ENCODE data around the gene ZBTB16. TPM values are rescaled to one million over a fixed set of nuclear protein-coding genes. Genes with fewer than 3 reads are reported as not detected.

The ZBTB16 gene
- total RNA-seq, 1 donor from 2014 or later, result 64.5 TPM

DNA sequence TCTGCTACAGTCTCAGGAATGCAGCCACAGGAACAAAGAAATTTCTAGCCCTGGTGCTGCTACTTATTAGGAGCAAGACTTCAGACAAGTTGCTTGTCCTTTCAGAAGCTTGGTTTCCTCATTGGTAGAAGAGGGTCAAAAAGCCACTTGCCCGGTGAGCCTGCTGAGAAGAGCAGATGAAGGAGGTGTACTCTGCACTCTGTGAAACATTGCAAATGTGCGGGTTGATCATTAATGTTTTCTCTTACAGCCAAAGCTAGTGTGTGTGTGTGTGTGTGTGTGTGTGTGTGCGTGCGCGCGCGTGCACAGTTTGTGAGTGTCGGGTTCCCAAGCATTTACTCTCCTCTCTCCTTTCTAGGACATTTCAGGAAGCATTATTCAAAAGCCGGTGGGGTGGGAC, 150.4 kb downstream of the ZBTB16 start:
- TF ChIP-seq CTCF (IDR thresholded peaks at IDR 0.05; ENCODE audit: borderline replicate concordance), result no peak
- intact Hi-C loops (cut with micrococcal nuclease), result no loop called here
- no peak overlapping the region for H3K27ac ChIP-seq (replicated peaks)

GRCh38 chr11:114211444-114212121, 152.1 kb downstream of the ZBTB16 start:
- Histone ChIP-seq H3K36me3 (peaks cover 56% of the 10 kb centered on the region), H3K27ac (replicated peaks) (no peak overlapping the region), H3K4me3 (no peak overlapping the region), H3K27me3 (ENCODE audit: low read depth) (no peaks in the 10 kb centered on the region), H3K4me1 (peaks cover 91% of the 10 kb centered on the region), H3K9me3 (replicated peaks) (no peaks in the 10 kb centered on the region)
- intact Hi-C loops (cut with micrococcal nuclease), result no loop called here
- no peak for DNase-seq
- TF ChIP-seq CTCF (IDR thresholded peaks at IDR 0.05; ENCODE audit: borderline replicate concordance), result no peak

More for the DNA sequence above, 150.4 kb downstream of the ZBTB16 start:
- DNase-seq, result no peak
- Histone ChIP-seq H3K4me3 (no peak overlapping the region), H3K27me3 (ENCODE audit: low read depth) (no peaks in the 10 kb centered on the region), H3K4me1 (peaks cover 88% of the 10 kb centered on the region), H3K36me3 (peaks cover 56% of the 10 kb centered on the region), H3K9me3 (replicated peaks) (no peaks in the 10 kb centered on the region)

- Histone ChIP-seq H3K4me3 (no peak overlapping the region), H3K4me1 (peaks cover 100% of the 10 kb centered on the region), H3K27ac (replicated peaks) (no peak overlapping the region), H3K36me3 (peaks cover 45% of the 10 kb centered on the region), H3K27me3 (ENCODE audit: low read depth) (no peaks in the 10 kb centered on the region), H3K9me3 (replicated peaks) (no peaks in the 10 kb centered on the region)
- TF ChIP-seq CTCF (IDR thresholded peaks at IDR 0.05; ENCODE audit: borderline replicate concordance), result no peak
- no peak for DNase-seq
- intact Hi-C loops (cut with micrococcal nuclease), result no loop called here
These were observed 154.1 kb downstream of the ZBTB16 start for GRCh38 chr11:114213622-114214021.

GRCh38 chr11:114215428-114215827, 155.9 kb downstream of the ZBTB16 start:
- no peaks in the 10 kb centered on the region for H3K27me3 ChIP-seq (ENCODE audit: low read depth)
- peaks cover 100% of the 10 kb centered on the region for H3K4me1 ChIP-seq
- H3K27ac ChIP-seq (replicated peaks), result peak overlapping the region; percentile 62
- no peak for TF ChIP-seq CTCF (IDR thresholded peaks at IDR 0.05; ENCODE audit: borderline replicate concordance)
- H3K4me3 ChIP-seq, result no peak overlapping the region
- intact Hi-C loops (cut with micrococcal nuclease), result no loop called here
- H3K9me3 ChIP-seq (replicated peaks), result no peaks in the 10 kb centered on the region
- no peak for DNase-seq
- H3K36me3 ChIP-seq, result peaks cover 27% of the 10 kb centered on the region

GRCh38 chr11:114215871-114216795, 156.6 kb downstream of the ZBTB16 start:
- no peak overlapping the region for H3K4me3 ChIP-seq
- peaks cover 20% of the 10 kb centered on the region for H3K36me3 ChIP-seq
- no peak for DNase-seq
- no peak for TF ChIP-seq CTCF (IDR thresholded peaks at IDR 0.05; ENCODE audit: borderline replicate concordance)
- intact Hi-C loops (cut with micrococcal nuclease), result no loop called here
- H3K27ac ChIP-seq (replicated peaks), result peak overlapping the region; percentile 62
- H3K27me3 ChIP-seq (ENCODE audit: low read depth), result no peaks in the 10 kb centered on the region
- H3K4me1 ChIP-seq, result peaks cover 100% of the 10 kb centered on the region
- H3K9me3 ChIP-seq (replicated peaks), result no peaks in the 10 kb centered on the region
